ENCODE data around the gene IDH3G.

DNA sequence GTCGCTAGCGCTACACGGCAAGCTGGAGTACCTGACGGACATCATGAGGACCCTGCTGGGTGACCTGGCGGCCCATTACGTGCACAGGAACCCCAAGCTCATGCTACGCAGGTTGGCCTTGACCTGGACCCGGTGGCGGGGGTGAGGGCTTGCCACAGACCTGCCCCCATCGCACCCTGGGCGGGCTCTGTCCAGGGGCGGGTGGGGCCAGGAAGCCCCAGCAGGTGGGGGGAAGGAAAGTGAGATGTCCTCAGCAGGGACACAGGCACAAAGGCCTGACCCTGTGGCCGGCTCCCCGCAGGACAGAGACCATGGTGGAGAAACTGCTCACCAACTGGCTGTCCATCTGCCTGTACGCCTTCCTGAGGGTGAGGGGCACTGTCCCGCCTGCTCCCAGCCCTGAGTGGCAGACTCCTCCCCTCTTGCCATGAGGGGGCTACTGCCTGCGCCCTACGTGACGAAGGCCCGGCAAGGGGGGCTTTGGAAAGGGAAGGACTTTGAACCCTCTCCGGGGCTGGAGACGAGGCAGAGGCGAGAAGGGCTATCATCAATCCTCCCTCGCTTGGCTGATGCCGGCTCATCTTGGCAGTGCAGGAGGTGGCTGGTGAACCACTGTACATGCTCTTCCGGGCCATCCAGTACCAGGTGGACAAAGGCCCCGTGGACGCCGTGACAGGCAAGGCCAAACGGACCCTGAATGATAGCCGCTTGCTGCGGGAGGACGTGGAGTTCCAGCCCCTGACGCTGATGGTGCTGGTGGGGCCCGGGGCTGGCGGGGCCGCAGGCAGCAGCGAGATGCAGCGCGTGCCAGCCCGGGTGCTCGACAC is 18.7 kb downstream of the IDH3G start:
- TF ChIP-seq, protein P1, sequence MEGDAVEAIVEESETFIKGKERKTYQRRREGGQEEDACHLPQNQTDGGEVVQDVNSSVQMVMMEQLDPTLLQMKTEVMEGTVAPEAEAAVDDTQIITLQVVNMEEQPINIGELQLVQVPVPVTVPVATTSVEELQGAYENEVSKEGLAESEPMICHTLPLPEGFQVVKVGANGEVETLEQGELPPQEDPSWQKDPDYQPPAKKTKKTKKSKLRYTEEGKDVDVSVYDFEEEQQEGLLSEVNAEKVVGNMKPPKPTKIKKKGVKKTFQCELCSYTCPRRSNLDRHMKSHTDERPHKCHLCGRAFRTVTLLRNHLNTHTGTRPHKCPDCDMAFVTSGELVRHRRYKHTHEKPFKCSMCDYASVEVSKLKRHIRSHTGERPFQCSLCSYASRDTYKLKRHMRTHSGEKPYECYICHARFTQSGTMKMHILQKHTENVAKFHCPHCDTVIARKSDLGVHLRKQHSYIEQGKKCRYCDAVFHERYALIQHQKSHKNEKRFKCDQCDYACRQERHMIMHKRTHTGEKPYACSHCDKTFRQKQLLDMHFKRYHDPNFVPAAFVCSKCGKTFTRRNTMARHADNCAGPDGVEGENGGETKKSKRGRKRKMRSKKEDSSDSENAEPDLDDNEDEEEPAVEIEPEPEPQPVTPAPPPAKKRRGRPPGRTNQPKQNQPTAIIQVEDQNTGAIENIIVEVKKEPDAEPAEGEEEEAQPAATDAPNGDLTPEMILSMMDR (IDR thresholded peaks at IDR 0.05) = no peak
- no peak for TF ChIP-seq POLR2AphosphoS5 (IDR thresholded peaks at IDR 0.05)
- TF ChIP-seq EP300 (IDR thresholded peaks at IDR 0.05) = no peak
- no peak for TF ChIP-seq POLR2A (IDR thresholded peaks at IDR 0.05)

Measured in upper lobe of left lung (tissue), 4 donors.